BJ (cell line): Measurements from ENCODE around the gene UBE3A. TPM values are rescaled to one million over a fixed set of nuclear protein-coding genes. Genes with fewer than 3 reads are reported as not detected.

Experiments used
- CTCF ChIA-PET: fragments of 350-600 bp; formaldehyde crosslinking; extraction: SDS; loops from one replicate; lab custom pipeline; 2021; ENCODE audit warnings: antibody characterized with exemption, inconsistent platforms; lab: Yijun Ruan, JAX
- POLR2A ChIA-PET: fragments of 300-600 bp; sonication (Branson Sonifier 250); formaldehyde crosslinking; extraction: SDS; loops from one replicate; lab custom pipeline; 2021; ENCODE audit warnings: antibody characterized with exemption; lab: Charles Lee
- DNase-seq: peaks from one replicate; pipeline ENCODE4 v3.0.0-alpha.2; 2011; ENCODE audit warnings: low read depth
- H3K27me3 ChIP-seq: 2 replicates; pipeline ENCODE4 v1.6.0; 2011; ENCODE audit warnings: low read length; ENCODE audit not compliant: control insufficient read depth, insufficient read depth
- H3K36me3 ChIP-seq: 2 replicates; pipeline ENCODE4 v1.5.1; 2011; ENCODE audit warnings: low read length; ENCODE audit not compliant: control insufficient read depth, insufficient read depth
- H3K4me3 ChIP-seq: 2 replicates; pipeline ENCODE4 v1.5.1; 2011; ENCODE audit warnings: low read depth, mild to moderate bottlenecking, control low read depth, low read length
- CTCF ChIP-seq: IDR thresholded peaks from 2 replicates; pipeline ENCODE4 v1.5.1; 2011; ENCODE audit warnings: low read depth, mild to moderate bottlenecking, control low read depth, inconsistent platforms, low read length, moderate library complexity; ENCODE audit not compliant: insufficient read depth
- polyA minus RNA-seq: library from RNA; depleted of rRNA, polyadenylated mRNA; stranded (reverse); fragments of >200 nt; gene quantifications from 2 replicates; pipeline ENCODE4 v1.2.3, GENCODE V29; 2011; rRNA and poly(A)+ RNA removed
- polyA plus RNA-seq: library from polyadenylated mRNA; depleted of rRNA; stranded (reverse); fragments of >200 nt; gene quantifications from 2 replicates; pipeline ENCODE4 v1.2.3, GENCODE V29; 2011; rRNA removed

The UBE3A gene
- polyA plus RNA-seq: 23.5 and 36.2 TPM in 2 replicates
- polyA minus RNA-seq: 53.2 and 58.2 TPM in 2 replicates

DNA sequence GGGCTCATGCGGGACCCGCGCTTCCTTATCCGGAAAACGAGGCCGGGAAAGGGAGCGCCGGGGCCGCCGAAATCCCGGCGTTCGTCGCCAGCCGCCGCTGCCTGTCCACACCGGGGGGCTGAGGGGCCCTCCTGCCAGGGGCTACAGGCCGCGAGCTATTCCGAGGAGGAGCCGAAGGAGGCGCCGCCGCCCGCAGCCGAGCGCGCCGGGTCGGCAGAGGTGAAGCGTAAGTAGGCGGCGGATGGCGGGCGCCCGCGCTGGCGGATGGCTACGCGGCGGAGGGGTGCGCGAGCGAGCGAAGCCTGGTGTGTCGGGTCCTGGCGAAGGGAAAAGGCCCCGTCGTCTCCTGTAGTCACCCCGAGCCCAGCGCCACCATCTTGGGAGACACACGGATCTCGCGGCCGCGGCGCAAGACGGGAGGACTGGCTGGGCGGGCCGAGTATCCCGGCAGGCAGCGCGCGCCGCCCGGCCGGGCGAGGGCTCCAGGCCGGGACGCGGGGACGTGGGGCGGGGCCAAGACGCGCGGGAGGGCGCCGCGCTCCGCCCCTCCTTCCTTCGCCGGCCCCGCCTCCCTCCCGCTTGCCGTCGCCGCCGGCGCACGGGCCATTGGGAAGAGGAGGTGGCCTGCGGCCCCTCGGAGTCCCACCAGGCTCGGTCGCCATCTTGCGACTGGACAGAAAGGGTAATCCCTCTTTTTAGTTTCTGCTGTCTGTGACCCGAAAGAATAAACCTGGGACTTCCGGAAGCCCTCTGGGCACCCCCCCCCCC is at the start of gene UBE3A:
UBE3A (minus strand) TSS at position 424 of the 768 bp plus-strand sequence. CDS start 29,917 bp downstream, outside the sequence.
- POLR2A ChIA-PET: no interaction called here
- CTCF ChIA-PET: no interaction called here
- peak; percentile 26; the same call in 1 of the 2 replicates for TF ChIP-seq CTCF

GRCh38 chr15:25487226-25487884 is 48.5 kb upstream of the UBE3A start:
- Histone ChIP-seq H3K27me3 (no peaks in the 10 kb centered on the region), H3K4me3 (no peak overlapping the region), H3K36me3 (no peaks in the 10 kb centered on the region)
- no peak for TF ChIP-seq CTCF
- POLR2A ChIA-PET: no interaction called here
- no peak for DNase-seq
- CTCF ChIA-PET: no interaction called here

More for the DNA sequence above, at the start of gene UBE3A:
- Histone ChIP-seq H3K27me3 (no peaks in the 10 kb centered on the region), H3K36me3 (no peaks in the 10 kb centered on the region), H3K4me3 (peak within 1 kb of the TSS; percentile 99)
- DNase-seq: peak; percentile 60

DNA sequence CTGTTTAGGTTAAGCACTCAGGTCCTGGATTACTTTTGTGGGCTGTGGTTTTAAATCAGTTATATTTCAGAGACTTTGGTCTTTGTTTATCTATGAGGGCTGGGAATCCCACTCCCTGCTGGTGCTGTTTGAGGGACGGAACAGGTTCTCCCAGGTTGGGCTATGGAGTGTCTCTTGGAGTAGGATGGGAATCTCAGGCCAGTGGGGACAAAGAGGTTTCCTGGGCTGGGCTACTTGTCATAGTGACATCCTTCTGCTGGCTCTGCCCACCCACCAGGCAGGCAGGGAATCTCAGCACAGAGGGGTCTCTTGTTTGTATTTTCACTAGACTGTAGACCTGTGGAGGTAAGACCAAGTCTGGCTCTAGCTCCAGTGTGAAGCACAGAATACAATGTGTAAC is 47.2 kb upstream of the UBE3A start:
- TF ChIP-seq CTCF: no peak
- Histone ChIP-seq H3K27me3 (no peaks in the 10 kb centered on the region), H3K36me3 (no peaks in the 10 kb centered on the region), H3K4me3 (no peak overlapping the region)
- CTCF ChIA-PET: no interaction called here
- no peak for DNase-seq
- POLR2A ChIA-PET: no interaction called here

- DNase-seq: no peak
- Histone ChIP-seq H3K27me3 (no peaks in the 10 kb centered on the region), H3K36me3 (no peaks in the 10 kb centered on the region), H3K4me3 (no peak overlapping the region)
- ChIA-PET POLR2A (no interaction called here), CTCF (no interaction called here)
- TF ChIP-seq CTCF: no peak
Measured at GRCh38 chr15:25481208-25481859, 42.5 kb upstream of the UBE3A start.

DNA sequence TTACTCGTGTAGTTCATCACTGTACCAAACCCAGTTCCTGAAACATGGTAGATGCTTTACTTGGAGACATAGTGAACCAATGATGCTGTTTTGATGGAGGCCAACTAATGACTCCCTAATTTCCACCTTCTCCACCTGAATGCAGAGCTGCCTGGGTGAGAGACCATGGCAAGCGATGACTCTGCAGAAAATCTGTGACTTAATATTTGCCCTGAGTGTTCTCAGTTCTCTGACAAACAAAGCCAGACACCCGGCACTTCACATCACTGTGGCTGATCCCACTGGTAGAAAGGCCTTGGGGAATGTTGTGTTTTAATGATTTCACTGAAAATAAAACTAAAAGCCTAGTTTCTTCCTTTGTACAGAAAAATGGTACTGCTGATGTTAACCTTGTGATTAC is 39.5 kb upstream of the UBE3A start:
- no peak for TF ChIP-seq CTCF
- no peak for DNase-seq
- no peak overlapping the region for H3K4me3 ChIP-seq
- H3K36me3 ChIP-seq: no peaks in the 10 kb centered on the region
- ChIA-PET POLR2A (no interaction called here), CTCF (no interaction called here)
- H3K27me3 ChIP-seq: no peaks in the 10 kb centered on the region
